HG03457 (cell line): ENCODE results near the gene SETBP1.

Experiments
- ATAC-seq: cut with Tn5 transposase; IDR thresholded peaks from one replicate; pipeline ENCODE4 v1.9.1; 2021; ENCODE audit warnings: moderate number of reproducible peaks; ENCODE audit not compliant: unreplicated experiment

The SETBP1 gene

GRCh38 chr18:45007531-45007930 lies 326.8 kb downstream of the SETBP1 start:
- no peak for ATAC-seq

- ATAC-seq = no peak
Observed at GRCh38 chr18:45008694-45009413, 328.2 kb downstream of the SETBP1 start.

GRCh38 chr18:45009756-45010155 lies 329.1 kb downstream of the SETBP1 start:
- no peak for ATAC-seq

- ATAC-seq = no peak
Observed at GRCh38 chr18:45012286-45012685, 331.6 kb downstream of the SETBP1 start.

- ATAC-seq = no peak
Observed at GRCh38 chr18:45014047-45014501, 333.4 kb downstream of the SETBP1 start.

- no peak for ATAC-seq
Observed at GRCh38 chr18:45015788-45016128, 335.1 kb downstream of the SETBP1 start.

GRCh38 chr18:45019469-45019868 lies 338.8 kb downstream of the SETBP1 start:
- ATAC-seq = no peak

- no peak for ATAC-seq
Observed at GRCh38 chr18:45023519-45023918, 342.8 kb downstream of the SETBP1 start.

- ATAC-seq = no peak
Observed at GRCh38 chr18:45024357-45025088, 343.8 kb downstream of the SETBP1 start.

GRCh38 chr18:45025089-45025450 lies 344.4 kb downstream of the SETBP1 start:
- no peak for ATAC-seq

GRCh38 chr18:45026162-45026561 lies 345.5 kb downstream of the SETBP1 start:
- ATAC-seq = no peak

- no peak for ATAC-seq
Observed at GRCh38 chr18:45034179-45034578, 353.5 kb downstream of the SETBP1 start.

- no peak for ATAC-seq
Observed at GRCh38 chr18:45037618-45038017, 356.9 kb downstream of the SETBP1 start.

- no peak for ATAC-seq
Observed at GRCh38 chr18:45039376-45039775, 358.7 kb downstream of the SETBP1 start.

- no peak for ATAC-seq
Observed at GRCh38 chr18:45040879-45041278, 360.2 kb downstream of the SETBP1 start.

GRCh38 chr18:45044787-45045186 lies 364.1 kb downstream of the SETBP1 start:
- no peak for ATAC-seq

GRCh38 chr18:45046228-45046627 lies 365.5 kb downstream of the SETBP1 start:
- ATAC-seq = no peak

- no peak for ATAC-seq
Observed at GRCh38 chr18:45046961-45047360, 366.3 kb downstream of the SETBP1 start.

GRCh38 chr18:45049578-45050319 lies 369.1 kb downstream of the SETBP1 start:
- ATAC-seq = no peak

- no peak for ATAC-seq
Observed at GRCh38 chr18:45050712-45051601, 370.3 kb downstream of the SETBP1 start.

GRCh38 chr18:45054636-45055035 lies 373.9 kb downstream of the SETBP1 start:
- no peak for ATAC-seq
